ENCODE results near the gene FBN2.

Gene FBN2

GRCh38 chr5:128538000-128538249 lies at the start of gene FBN2:
TSS of gene FBN2 (minus strand) at chr5:128538245. CDS start at chr5:128537603, 642 bp downstream.
- no peak for DNase-seq (ENCODE audit: low read depth in 2 of 3, low spot score in 2 of 3)

GRCh38 chr5:128587275-128587674 lies 49.2 kb upstream of the FBN2 start:
- DNase-seq (ENCODE audit: low read depth in 2 of 3, low spot score in 2 of 3) = no peak

DNA sequence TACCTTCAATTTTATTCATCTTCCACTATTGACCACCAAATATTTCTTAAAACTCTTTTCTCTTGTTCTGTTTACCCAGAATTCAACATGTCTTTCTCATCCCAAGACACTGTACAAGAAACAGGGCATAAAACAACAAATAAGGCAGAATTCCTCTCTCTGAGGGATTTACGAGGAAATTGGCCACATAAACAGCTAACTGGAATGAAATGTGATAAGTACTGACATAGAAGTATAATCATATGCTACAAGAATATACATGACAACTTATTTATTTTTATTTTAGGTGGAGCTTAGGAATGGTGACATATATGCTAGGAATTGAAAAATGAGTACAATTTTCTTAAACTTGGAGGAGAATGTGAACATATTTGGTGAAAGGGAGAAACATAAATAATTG lies 48.8 kb upstream of the FBN2 start:
- no peak for DNase-seq (ENCODE audit: low read depth in 2 of 3, low spot score in 2 of 3)

DNA sequence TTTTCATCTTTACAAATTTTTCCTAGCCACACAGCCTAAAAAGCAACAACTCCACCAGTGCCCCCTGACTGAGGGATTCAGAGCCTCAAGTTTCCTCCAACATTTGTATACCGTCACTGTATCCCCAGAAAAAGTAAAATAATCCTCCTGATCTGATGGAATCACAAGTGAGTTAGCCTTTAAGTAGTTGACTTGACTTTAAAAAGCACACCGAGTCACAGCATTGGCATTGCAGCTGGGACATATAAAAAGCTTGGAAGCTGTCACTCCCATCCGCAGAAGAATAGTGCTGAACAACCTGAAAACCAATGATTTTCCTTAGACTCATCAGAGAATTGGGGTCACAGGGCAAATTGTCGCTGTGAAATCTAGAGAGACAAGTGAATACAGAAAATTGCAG lies 41.6 kb upstream of the FBN2 start:
- DNase-seq (ENCODE audit: low read depth in 2 of 3, low spot score in 2 of 3) = no peak

GRCh38 chr5:128579093-128579492 lies 41.0 kb upstream of the FBN2 start:
- no peak for DNase-seq (ENCODE audit: low read depth in 2 of 3, low spot score in 2 of 3)

GRCh38 chr5:128574041-128574440 lies 36.0 kb upstream of the FBN2 start:
- DNase-seq (ENCODE audit: low read depth in 2 of 3, low spot score in 2 of 3) = no peak

- no peak for DNase-seq (ENCODE audit: low read depth in 2 of 3, low spot score in 2 of 3)
Observed at GRCh38 chr5:128572930-128573319, 34.9 kb upstream of the FBN2 start.

DNA sequence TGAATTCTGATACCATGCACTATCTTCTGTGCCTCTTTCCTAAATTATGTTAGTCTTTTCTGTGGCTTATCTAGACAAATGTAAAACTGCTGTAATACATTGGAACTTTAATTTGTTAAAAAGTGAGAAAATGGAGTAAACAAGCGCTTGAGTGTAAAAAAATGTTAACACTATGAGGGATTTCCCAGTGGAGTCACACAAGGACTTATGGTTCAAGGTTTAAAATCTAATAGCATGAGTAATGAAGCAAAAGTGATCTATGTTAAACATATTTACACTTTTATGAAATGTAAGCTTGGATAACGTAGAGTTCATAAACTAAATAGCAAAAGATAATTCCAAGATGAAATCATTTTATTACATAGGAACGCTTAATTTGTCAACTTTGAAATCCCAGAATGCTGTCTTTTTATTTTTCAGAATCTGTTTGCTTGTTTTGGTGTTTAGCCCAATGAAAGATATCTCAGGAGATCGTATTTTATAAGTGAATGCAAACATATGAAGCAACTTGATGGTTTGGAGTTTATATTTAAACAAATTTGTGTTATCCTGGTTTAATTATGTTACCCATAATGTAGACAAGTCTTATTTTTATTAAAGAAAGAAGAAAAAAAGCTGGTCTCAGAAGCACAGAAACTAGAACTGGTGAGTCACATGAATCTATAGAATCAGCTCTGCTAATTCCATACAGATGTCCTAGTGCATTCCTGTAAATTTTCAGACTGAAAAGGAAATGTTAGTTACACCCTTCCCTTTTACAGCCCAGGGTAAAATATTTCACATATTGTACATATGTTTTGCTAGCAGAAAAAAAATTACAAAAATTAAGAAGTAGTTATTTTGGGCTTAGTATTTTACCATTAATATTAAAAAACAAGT lies 34.2 kb upstream of the FBN2 start:
- DNase-seq (ENCODE audit: low read depth in 2 of 3, low spot score in 2 of 3) = no peak

DNA sequence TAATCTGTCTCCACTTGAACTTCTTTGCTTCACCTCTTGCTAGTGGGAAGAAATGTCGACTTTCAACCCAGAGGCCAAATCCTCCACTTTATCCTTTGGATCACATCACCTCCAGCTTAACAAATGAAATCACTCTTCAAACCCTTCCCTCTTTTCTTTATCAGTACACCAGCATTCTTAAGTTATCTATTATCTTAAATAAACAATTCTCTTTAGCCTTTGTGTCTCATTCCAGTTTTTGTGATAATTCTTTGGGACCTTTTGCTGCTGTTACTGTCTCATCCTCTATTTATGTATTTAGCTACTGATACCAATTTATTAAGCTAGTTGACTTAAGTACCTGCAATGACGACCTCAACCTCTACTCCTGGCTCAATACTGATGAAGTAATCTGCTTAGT lies 28.1 kb upstream of the FBN2 start:
- no peak for DNase-seq (ENCODE audit: low read depth in 2 of 3, low spot score in 2 of 3)

DNA sequence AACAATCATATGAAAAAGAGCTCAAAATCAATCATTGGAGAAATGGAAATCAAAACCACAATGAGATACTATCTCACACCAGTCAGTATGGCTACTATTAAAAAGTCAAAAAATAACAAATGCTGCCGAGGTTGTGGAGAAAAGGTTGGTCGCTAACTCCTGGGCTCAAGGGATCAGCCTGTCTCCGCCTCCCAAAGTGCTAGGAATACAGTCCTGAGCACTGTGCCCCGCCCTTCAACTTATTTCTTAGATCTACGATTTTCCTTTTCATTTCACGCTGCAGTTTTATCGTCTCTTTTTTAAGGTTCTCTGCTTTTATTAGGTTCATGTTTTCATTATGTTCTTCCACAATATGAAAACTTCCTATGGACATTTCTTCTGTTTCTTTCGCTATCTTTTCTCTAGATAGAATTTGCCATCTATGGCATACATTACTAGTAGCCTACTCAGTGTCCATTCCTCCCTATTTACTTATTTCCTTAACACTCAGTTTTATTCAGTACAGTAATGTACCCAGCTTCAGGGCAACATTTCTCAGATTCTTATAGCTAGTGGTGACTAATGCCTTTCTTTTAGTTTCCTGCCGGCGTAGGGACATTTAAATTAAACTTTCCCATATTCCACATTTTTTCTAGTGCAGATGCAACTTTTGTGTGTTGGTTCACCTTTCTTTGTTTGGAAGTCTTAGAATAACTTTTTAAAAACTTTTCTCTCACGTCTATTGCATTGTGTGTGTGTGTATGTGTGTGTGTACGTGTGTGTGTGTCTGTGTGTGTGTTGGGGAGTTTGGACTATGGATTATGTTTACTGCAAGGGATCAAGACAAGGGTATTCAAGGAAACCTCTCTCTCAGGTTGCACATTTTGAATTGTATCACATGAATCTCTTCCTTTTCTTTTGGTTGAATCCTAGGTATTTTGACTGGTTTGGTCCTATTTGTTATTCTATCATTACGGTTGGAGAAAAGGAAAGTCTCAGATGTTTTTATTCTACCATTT lies 21.6 kb upstream of the FBN2 start:
- no peak for DNase-seq (ENCODE audit: low read depth in 2 of 3, low spot score in 2 of 3)

DNA sequence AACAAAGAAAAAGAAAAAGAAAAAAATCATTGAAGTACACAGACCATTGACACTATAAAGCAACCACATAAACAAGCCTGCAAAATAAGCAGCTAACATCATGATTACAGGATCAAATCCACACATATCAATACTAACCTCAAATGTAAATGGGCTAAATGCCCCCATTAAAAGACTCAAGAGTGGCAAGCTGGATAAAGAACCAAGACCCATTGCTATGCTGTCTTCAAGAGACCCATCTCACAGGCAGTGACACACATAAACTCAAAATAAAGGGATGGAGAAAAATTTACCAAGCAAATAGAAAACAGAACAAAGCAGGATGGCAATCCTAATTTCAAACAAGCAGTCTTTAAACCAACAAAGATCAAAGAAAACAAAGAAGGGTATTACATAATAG lies 15.7 kb upstream of the FBN2 start:
- no peak for DNase-seq (ENCODE audit: low read depth in 2 of 3, low spot score in 2 of 3)

DNA sequence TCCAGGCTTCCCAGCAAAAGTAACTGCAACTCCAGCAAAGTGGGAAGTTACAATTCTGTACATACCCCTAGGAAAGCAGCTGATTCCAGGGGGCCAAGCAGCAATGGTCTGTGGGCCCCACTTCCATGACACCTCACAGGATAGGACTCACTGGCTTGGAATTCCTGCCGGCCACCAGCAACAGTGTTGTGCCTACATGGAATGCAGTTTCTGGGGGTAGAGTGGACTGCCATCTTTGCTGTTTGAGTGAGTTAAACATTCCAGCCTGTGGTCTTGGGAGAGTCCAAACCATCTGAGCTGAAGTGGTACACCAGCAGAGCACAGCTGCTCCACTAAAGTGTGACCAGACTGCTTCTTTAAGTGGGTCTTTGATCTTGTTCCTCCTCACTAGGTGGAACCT lies 13.4 kb upstream of the FBN2 start:
- DNase-seq (ENCODE audit: low read depth in 2 of 3, low spot score in 2 of 3) = no peak

DNA sequence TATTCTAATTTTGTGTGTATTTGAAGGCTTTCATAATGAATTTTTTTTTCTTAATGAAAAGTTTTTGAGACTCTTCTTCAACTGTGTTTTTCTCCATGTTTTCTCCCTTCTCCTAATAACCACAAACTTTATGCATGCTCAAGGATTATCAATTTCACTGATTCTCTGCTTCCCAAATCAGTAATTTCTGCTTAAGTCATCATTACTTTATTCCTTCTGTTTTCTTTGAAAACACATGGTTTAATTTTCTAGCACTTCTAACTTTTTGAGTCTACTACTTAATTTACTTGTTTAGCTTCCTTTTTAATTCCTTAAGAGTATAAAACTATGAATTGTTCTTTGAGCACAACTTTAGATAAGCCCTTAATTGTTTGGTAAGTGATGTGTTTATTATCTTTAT lies 11.5 kb upstream of the FBN2 start:
- no peak for DNase-seq (ENCODE audit: low read depth in 2 of 3, low spot score in 2 of 3)

GRCh38 chr5:128546658-128547281 lies 8.7 kb upstream of the FBN2 start:
- DNase-seq (ENCODE audit: low read depth in 2 of 3, low spot score in 2 of 3) = no peak

DNA sequence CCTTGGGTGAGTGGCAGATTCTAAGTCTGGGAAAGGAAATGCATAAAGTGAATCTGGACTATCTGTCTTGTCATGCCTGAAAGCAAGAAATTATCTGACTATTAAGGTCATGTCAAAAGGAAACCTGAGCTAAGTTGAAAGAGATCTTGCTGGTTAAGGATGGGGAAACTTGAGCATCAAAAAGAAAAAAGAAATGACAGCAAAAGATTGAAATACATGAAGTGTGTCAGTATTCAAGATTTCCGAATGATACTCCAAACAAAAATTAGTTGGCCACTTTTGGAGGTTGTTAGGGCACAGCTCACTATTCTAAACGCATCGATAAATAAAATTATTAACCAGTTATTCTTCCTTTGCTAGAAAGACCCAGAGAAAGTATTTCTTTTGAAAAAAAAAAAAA lies 3.3 kb upstream of the FBN2 start:
- DNase-seq (ENCODE audit: low read depth in 2 of 3, low spot score in 2 of 3) = no peak

DNA sequence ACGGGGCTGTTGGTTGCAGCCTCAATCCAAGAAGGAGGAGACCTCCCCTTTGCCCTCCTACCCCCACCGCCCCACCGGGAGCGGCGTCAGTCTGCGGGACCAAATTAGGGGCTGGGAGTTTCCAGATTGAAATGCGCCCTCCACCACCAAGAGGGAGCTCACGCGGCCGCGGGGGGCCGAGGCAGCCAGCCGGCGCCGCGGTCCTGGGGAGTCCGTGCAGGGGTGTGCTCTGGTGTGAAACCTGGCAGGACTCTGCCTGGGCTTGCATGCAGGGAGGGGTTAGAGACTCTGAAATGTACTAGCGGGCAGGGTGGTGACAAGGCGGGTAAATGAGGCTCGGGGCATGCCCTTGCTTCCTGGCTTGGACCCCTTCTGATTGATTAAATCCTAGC lies 989 bp upstream of the FBN2 start:
- no peak for DNase-seq (ENCODE audit: low read depth in 2 of 3, low spot score in 2 of 3)

DNA sequence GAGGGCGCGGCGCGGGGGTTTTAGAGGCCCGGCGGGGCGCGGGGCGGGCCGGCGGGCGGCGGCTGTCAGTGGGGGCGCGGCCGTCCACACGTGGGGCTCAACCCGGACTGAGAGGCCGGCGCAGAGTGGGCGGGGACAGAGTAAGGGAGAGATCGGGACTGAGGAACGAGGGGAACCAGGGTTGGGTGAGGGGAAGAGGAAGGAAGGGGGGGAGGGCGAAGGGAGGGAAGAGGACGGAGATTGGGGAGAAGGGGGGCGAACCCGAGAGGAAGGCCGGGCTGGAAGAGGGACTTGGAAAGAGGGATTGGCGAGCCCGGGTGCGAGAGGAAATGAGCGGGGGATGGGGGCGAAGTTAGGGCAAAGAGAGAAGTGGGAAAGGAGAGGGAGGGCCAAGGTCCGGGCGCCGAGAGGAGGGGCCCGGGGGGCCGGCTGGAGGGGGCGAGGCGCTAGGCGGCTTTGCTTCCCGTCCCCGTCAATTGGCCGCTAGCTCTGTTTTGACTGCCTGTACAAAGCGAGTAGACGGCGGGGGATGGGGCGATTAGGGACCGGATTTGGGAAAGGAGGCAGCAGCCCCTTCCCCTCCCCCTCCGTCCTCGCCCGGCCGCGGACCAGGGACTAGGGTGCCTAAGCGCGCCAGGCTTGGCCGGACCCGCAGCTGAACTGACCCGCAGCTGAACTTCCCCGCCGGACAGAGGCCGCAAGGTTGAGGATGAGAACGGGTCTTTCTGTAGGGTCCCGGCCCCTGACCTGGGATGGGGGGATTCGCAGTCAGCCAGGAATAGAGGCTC lies 399 bp upstream of the FBN2 start:
- DNase-seq (ENCODE audit: low read depth in 2 of 3, low spot score in 2 of 3) = no peak

DNA sequence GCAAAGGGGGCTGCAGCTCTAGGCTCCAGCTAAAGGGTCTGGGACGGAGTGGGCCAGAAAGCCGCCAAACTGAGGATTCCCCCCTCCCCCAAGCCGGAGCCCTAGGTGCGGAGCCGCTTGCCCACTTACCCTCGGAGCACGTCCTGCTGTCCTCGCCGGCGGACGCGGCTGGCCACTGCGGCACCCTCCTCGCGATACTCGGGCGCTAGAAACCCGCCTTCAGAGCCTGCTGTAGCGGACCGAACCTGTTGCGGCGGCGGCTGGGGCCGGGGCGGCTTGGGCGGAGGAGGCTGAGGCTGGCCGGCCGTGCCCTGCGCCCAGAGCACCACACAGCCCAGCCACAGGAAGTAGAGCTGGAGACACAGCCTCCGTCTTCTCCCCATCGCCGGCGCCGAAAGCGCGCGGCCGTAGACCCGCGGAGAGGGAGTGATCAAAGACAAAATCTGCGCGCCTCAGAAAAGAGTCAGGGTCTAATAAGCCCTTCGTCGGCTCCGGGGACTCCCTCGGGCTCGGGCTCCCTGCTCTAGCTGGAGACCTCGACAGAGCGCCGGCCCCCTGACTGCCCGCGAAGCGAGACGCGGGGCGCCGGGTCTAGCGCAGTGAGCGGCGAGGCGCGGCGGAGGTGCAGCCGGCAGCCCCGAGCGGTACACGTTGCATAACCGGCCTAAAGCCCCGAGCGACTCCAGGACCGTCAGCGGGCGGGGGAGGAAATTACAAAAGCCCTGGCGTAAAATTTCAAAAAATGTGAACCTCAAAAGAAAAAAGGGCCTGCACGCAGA lies 635 bp downstream of the FBN2 start:
- DNase-seq (ENCODE audit: low read depth in 2 of 3, low spot score in 2 of 3) = no peak

DNA sequence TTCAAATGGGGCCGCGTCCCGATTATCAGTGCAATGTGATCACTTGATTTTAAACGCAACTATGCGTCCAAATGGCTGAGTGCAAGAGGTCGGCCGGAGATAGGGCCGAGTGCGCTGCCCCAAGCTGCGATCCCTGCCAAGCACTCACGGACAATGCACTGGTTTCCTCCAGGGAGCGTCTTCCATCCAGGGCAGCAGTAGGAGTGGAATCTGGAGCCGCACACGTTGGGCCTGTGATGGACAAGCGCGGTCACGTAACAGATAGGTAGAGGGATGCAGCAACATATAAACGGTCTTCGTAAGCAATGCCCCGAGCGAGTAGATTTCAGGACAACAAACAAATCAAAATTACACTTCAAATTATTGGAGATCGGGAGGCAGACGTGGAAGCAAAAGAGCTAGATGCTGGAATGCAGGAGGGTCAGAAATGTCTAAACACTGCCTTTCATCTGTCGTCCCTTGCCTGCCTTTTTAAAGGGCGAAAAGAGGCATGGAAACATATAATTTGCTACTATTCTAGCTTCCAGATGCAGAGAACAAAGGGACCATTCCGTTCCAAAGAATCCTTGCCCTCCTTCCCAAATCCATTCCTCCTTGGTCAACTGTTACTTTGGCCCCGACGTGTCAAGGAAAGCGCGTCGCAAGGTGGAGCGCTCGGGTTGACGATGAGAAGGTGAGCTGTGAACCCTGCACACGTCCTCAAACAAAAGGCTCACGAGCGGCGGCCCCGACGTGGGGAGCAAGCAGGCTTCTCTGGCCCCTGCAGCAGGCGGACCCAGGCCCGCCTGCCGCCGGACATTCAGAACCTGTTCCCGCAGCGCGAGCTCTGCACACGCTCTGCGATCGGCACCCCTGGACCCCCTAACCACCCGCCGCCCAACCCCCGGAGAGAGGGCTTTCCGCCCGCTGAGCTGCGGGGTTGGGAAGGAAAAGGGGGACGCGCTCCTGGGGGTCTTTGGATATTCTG lies 1.5 kb downstream of the FBN2 start:
- DNase-seq (ENCODE audit: low read depth in 2 of 3, low spot score in 2 of 3) = no peak
